Measurements from ENCODE around the gene MAPK8IP2. TPM values are rescaled to one million over a fixed set of nuclear protein-coding genes. Genes with fewer than 3 reads are reported as not detected.
A peak's percentile ranks its signal among the peaks of the same experiment; 100 is the strongest.

MAPK8IP2 gene
- total and polyA plus RNA-seq, 2 of the 13 experiments (the other 11 are each of a cell fraction or from before 2014, with no cell fraction given) = 1.3 to 2.6 TPM

DNA sequence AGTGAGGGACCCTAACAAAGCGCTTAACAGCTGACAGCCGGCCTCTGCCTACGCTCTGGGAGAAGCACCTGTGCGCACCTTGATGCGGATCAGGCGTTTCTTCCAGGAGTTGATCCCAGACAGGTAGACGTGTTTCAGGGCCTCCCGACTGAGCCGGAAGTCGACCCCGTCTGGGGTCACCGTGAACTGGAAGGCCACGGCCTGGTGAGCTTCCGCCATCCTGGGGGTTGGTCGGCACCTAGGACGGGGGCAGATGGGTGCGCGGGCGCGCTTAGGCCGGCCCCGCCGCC, 23.0 kb upstream of the MAPK8IP2 start:
- intact Hi-C loops (cut with micrococcal nuclease; ENCODE audit: unreplicated experiment) = no loop called here
- no peak overlapping the region for H3K4me2 ChIP-seq (ENCODE audit: low read depth, low read length)
- FAIRE-seq (no peak), DNase-seq (ENCODE audit: low spot score) (no peak), ATAC-seq (no peak)
- WGBS (ENCODE audit: low lambda C conversion rate) = no CpG with 5 or more reads among the region's 23 CpGs
- no TSS peak for BruUV-seq (replicated peaks)
- H3K36me3 ChIP-seq (replicated peaks in 1 of 2; ENCODE audit: control insufficient read depth in 1 of 2, insufficient read depth in 2 of 2, low read length in 2 of 2) = peaks cover 0 to 5% of the 10 kb centered on the region in 2 experiments; a peak in 2 of 5 replicates
- no peaks in the 10 kb centered on the region for H4K20me1 ChIP-seq (ENCODE audit: insufficient read depth, low read length)
- peaks cover 12% of the 10 kb centered on the region for H3K4me1 ChIP-seq (ENCODE audit: insufficient read depth, low read length)
- peak; percentile 34 for TF ChIP-seq AGO1 (IDR thresholded peaks at IDR 0.05; ENCODE audit: low read depth, low read length, poor library complexity, severe bottlenecking)
- TF ChIP-seq REPIN1 (CRISPR knock-in tag; IDR thresholded peaks at IDR 0.05; ENCODE audit: borderline replicate concordance, low read depth) = no peak
- POLR2A ChIA-PET = interaction anchor here (1.9 to 3.1 kb wide), 2 partner anchors 9 to 15 kb away, joined by 7 to 9 read pairs; partner anchors contain the start of gene SYCE3
- no peak overlapping the region for H3K4me3 ChIP-seq (replicated peaks in 1 of 3; ENCODE audit: insufficient read depth in 1 of 3, low read depth in 2 of 3, low read length in 3 of 3)
- CTCF ChIA-PET (ENCODE audit: low intra/inter-chr PET ratio, low total read pairs) = interaction anchor here (2.6 to 3.7 kb wide), 2 partner anchors 43 to 114 kb away, joined by 30 to 37 read pairs; no protein-coding TSS in a partner anchor
- no peaks in the 10 kb centered on the region for H3K27me3 ChIP-seq (ENCODE audit: control insufficient read depth in 1 of 2, insufficient read depth in 2 of 2, low read length in 2 of 2)
- in situ Hi-C loops (cut with HindIII; ENCODE audit: extremely low pct_ligation_motif_present, low pct_unique_long_range_greater_than_20kb) = loop anchor here (5.0 kb wide), 1 partner anchor 35 kb away; no protein-coding TSS in a partner anchor
- no peak overlapping the region for H3K27ac ChIP-seq (ENCODE audit: extremely low read length, insufficient read depth, low read length)
- H2AFZ ChIP-seq (ENCODE audit: low read length) = no peak overlapping the region
- H3K79me2 ChIP-seq (ENCODE audit: insufficient read depth, low read length) = no peaks in the 10 kb centered on the region
- no peak overlapping the region for H3K9ac ChIP-seq (ENCODE audit: insufficient read depth, low read depth, low read length)
- no peaks in the 10 kb centered on the region for H3K9me3 ChIP-seq (ENCODE audit: low read length)

DNA sequence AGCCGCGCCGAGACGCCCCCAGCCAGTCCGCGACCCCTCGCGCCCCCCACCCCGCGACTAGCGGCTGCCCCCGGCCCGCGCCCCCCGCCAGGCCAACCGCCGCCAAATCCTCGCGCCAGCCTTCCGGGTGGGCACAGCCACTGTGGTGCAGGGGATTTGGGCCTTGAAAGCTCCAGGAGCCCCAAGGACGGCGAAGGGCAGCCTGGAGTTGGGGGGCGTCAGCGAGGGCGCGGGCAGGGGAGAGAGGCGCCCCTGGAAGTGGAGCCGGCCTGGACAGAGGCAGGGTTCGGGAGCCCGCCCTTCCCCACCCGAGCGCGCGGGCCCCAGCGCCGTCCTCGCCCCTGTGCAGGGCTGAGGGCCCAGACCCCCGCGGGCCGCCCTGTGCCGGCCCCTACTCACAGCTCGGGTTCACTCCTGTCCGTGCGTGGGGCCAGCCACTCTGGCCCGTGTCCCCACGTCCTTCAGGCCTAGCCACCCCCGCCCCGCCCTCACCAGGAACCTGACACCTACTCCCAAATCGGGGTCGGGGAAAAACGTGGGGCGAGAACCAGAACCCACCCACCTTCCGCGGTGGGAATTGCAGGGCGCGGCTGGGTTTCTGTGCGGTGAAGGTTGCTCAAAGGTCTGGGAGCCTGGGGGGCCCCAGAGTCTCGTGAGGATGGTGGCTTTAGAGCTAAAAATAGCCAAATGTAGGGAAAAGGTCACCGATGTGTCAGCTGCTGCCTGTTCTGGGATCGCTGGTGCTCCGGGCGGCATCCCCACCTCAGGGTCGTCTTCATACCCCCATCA, 22.4 kb upstream of the MAPK8IP2 start, which contains the start of gene CPT1B:
Gene CPT1B, minus strand, starts transcription at position 441 of the 789 bp plus-strand sequence. CDS start 512 bp downstream, outside the sequence.
- TF ChIP-seq RBM22 (optimal IDR thresholded peaks at IDR 0.05; ENCODE audit: low read length) = peak; percentile 42
- no peak for TF ChIP-seq ZNF790 (CRISPR knock-in tag; IDR thresholded peaks at IDR 0.05; ENCODE audit: borderline replicate concordance)
- TF ChIP-seq ZBTB33 (CRISPR knock-in tag; IDR thresholded peaks at IDR 0.05) = peak; percentile 36; the same call in 1 of the 2 replicates
- TF ChIP-seq RBFOX2 (IDR thresholded peaks at IDR 0.05; ENCODE audit: low read depth, low read length) = peak; percentile 60; the same call in 1 of the 2 replicates
- no peak for TF ChIP-seq ZFP37 (CRISPR knock-in tag; IDR thresholded peaks at IDR 0.05; ENCODE audit: borderline replicate concordance)
- TF ChIP-seq HIVEP1 (CRISPR knock-in tag; IDR thresholded peaks at IDR 0.05) = no peak
- TF ChIP-seq TP53 (CRISPR knock-in tag; conservative IDR thresholded peaks at IDR 0.05) = no peak
- peak; percentile 32 for TF ChIP-seq AGO1 (IDR thresholded peaks at IDR 0.05; ENCODE audit: low read depth, low read length, poor library complexity, severe bottlenecking)
- peak; percentile 95 for TF ChIP-seq AGO2 (optimal IDR thresholded peaks at IDR 0.05; ENCODE audit: low read depth, low read length)
- peak within 1 kb of the TSS; percentile 13 for H3K27ac ChIP-seq (ENCODE audit: extremely low read length, insufficient read depth, low read length)
- FAIRE-seq (no peak), DNase-seq (ENCODE audit: low spot score) (no peak), ATAC-seq (no peak)
- no peaks in the 10 kb centered on the region for H4K20me1 ChIP-seq (ENCODE audit: insufficient read depth, low read length)
- no peak within 1 kb of the TSS for H3K4me2 ChIP-seq (ENCODE audit: low read depth, low read length)
- peaks cover 12% of the 10 kb centered on the region for H3K4me1 ChIP-seq (ENCODE audit: insufficient read depth, low read length)
- intact Hi-C loops (cut with micrococcal nuclease; ENCODE audit: unreplicated experiment) = no loop called here
- no TSS peak for BruUV-seq (replicated peaks)
- no peak within 1 kb of the TSS for H3K9ac ChIP-seq (ENCODE audit: insufficient read depth, low read depth, low read length)
- CTCF ChIA-PET (ENCODE audit: low intra/inter-chr PET ratio, low total read pairs) = interaction anchor here (3.7 kb wide), 1 partner anchor 42 kb away, joined by 37 read pairs; no protein-coding TSS in a partner anchor
- no peak within 1 kb of the TSS for H2AFZ ChIP-seq (ENCODE audit: low read length)
- POLR2A ChIA-PET = interaction anchor here (0.7 to 3.1 kb wide), 3 partner anchors 9 to 15 kb away, joined by 3 to 9 read pairs (median 7); partner anchors contain the start of gene SYCE3
- no peaks in the 10 kb centered on the region for H3K9me3 ChIP-seq (ENCODE audit: low read length)
- no peaks in the 10 kb centered on the region for H3K27me3 ChIP-seq (ENCODE audit: control insufficient read depth in 1 of 2, insufficient read depth in 2 of 2, low read length in 2 of 2)
- no peak within 1 kb of the TSS for H3K4me3 ChIP-seq (replicated peaks in 1 of 3; ENCODE audit: insufficient read depth in 1 of 3, low read depth in 2 of 3, low read length in 3 of 3)
- in situ Hi-C loops (cut with HindIII; ENCODE audit: extremely low pct_ligation_motif_present, low pct_unique_long_range_greater_than_20kb) = loop anchor here (5.0 kb wide), 1 partner anchor 34 kb away; no protein-coding TSS in a partner anchor
- H3K36me3 ChIP-seq (replicated peaks in 1 of 2; ENCODE audit: control insufficient read depth in 1 of 2, insufficient read depth in 2 of 2, low read length in 2 of 2) = peaks cover 0 to 5% of the 10 kb centered on the region in 2 experiments; a peak in 2 of 5 replicates
- no peaks in the 10 kb centered on the region for H3K79me2 ChIP-seq (ENCODE audit: insufficient read depth, low read length)
- WGBS (ENCODE audit: low lambda C conversion rate) = 93% methylated on average over 37 of the region's 63 CpGs
